HepG2 (cell line): Measurements from ENCODE around the gene PTK7. TPM values are rescaled to one million over a fixed set of nuclear protein-coding genes. Genes with fewer than 3 reads are reported as not detected.

Experiments used
- FOXA3 ChIP-seq: IDR thresholded peaks from 2 replicates; pipeline ENCODE4 v1.6.1; 2016; ENCODE audit warnings: missing genetic modification reagents, missing compliant biosample characterization
- MEIS1 ChIP-seq: sonication (generic); formaldehyde crosslinking; IDR thresholded peaks from 2 replicates; pipeline ENCODE4 v1.9.0; 2021; ENCODE audit warnings: mild to moderate bottlenecking, missing genetic modification reagents, moderate library complexity, borderline replicate concordance
- MYNN ChIP-seq: sonication (generic); formaldehyde crosslinking; IDR thresholded peaks from 2 replicates; pipeline ENCODE4 v1.4.0; 2020; ENCODE audit warnings: mild to moderate bottlenecking, low read depth, missing genetic modification reagents
- NCOA5 ChIP-seq: sonication (generic); formaldehyde crosslinking; IDR thresholded peaks from 2 replicates; pipeline ENCODE4 v1.4.0; 2020; ENCODE audit warnings: missing genetic modification reagents
- POLR2G ChIP-seq: fragments of 200-400 bp; formaldehyde crosslinking; IDR thresholded peaks from 2 replicates; pipeline ENCODE4 v1.6.1; 2018; ENCODE audit warnings: mild to moderate bottlenecking, low read depth, low read length, moderate library complexity
- PTBP1 ChIP-seq: fragments of 200-400 bp; formaldehyde crosslinking; IDR thresholded peaks from 2 replicates; pipeline ENCODE4 v1.6.1; 2018; ENCODE audit warnings: low read length, low read depth; ENCODE audit not compliant: poor library complexity, severe bottlenecking
- RARA ChIP-seq: IDR thresholded peaks from 2 replicates; pipeline ENCODE4 v1.6.1; 2016; ENCODE audit warnings: missing genetic modification reagents, missing compliant biosample characterization
- RFXANK ChIP-seq: IDR thresholded peaks from 2 replicates; pipeline ENCODE4 v1.6.1; 2016
- RFXAP ChIP-seq: sonication (generic); formaldehyde crosslinking; IDR thresholded peaks from 2 replicates; pipeline ENCODE4 v1.4.0; 2020; ENCODE audit warnings: missing genetic modification reagents, borderline replicate concordance
- STAT5B ChIP-seq: sonication (generic); formaldehyde crosslinking; IDR thresholded peaks from 2 replicates; pipeline ENCODE4 v1.4.0; 2020; ENCODE audit warnings: missing genetic modification reagents
- TCF7 ChIP-seq: sonication (generic); IDR thresholded peaks from 2 replicates; pipeline ENCODE4 v1.6.1; 2016; ENCODE audit warnings: antibody characterized with exemption, low read depth
- ZFP41 ChIP-seq: sonication (generic); formaldehyde crosslinking; IDR thresholded peaks from 2 replicates; pipeline ENCODE4 v1.4.0; 2020; ENCODE audit warnings: mild to moderate bottlenecking, missing genetic modification reagents, borderline replicate concordance
- ZNF121 ChIP-seq: sonication (generic); formaldehyde crosslinking; IDR thresholded peaks from 2 replicates; pipeline ENCODE4 v1.5.0; 2020; ENCODE audit warnings: mild to moderate bottlenecking, missing genetic modification reagents
- ZNF598 ChIP-seq: sonication (generic); formaldehyde crosslinking; IDR thresholded peaks from 2 replicates; pipeline ENCODE4 v1.5.1; 2020; ENCODE audit warnings: mild to moderate bottlenecking, missing genetic modification reagents, borderline replicate concordance
- polyA plus RNA-seq, 8 experiments: library from polyadenylated mRNA; depleted of rRNA in 3 of 8; stranded (reverse) in 7 of 8; unstranded in 1 of 8; fragments of >200 nt; fragmentation: Illumina TruSeq in 4 of 8; extraction: Trizol in 4 of 8; gene quantifications; 2 replicates each; pipeline versions ENCODE4 v1.2.1 to v1.2.3, GENCODE V29; 2011 to 2016; ENCODE audit warnings: low read depth in 4 of 8, missing spikeins in 1 of 8, mixed read lengths in 1 of 8; ENCODE audit not compliant: insufficient read depth in 1 of 8
- total RNA-seq, 5 experiments: library from RNA; depleted of rRNA; stranded (reverse); fragments of >200 nt; fragmentation: Illumina TruSeq; extraction: Trizol; gene quantifications; 2 replicates each; pipeline ENCODE4 v1.2.3, GENCODE V29; 2016; ENCODE audit warnings: low read depth in 1 of 5
- TF ChIP-seq, protein P1 (sequence below): sonication (generic); formaldehyde crosslinking; IDR thresholded peaks from 2 replicates; pipeline ENCODE4 v1.4.0; 2020; ENCODE audit warnings: mild to moderate bottlenecking, missing genetic modification reagents
- TF ChIP-seq, protein P2 (sequence below): sonication (generic); formaldehyde crosslinking; IDR thresholded peaks from 2 replicates; pipeline ENCODE4 v1.4.0; 2020; ENCODE audit warnings: missing genetic modification reagents, mild to moderate bottlenecking, borderline replicate concordance
- TF ChIP-seq, protein P3 (sequence below): sonication (generic); formaldehyde crosslinking; IDR thresholded peaks from 2 replicates; pipeline ENCODE4 v1.4.0; 2020; ENCODE audit warnings: mild to moderate bottlenecking, missing genetic modification reagents
- TF ChIP-seq, protein P4 (sequence below), 2 experiments: sonication (generic) in 1 of 2; formaldehyde crosslinking in 1 of 2; IDR thresholded peaks; 2 replicates each; pipeline versions ENCODE4 v1.5.1 to v1.6.1; 2011 to 2020; ENCODE audit warnings: borderline replicate concordance in 1 of 2, low read depth in 1 of 2, low read length in 1 of 2, mild to moderate bottlenecking in 1 of 2, missing genetic modification reagents in 1 of 2, moderate library complexity in 1 of 2

Gene PTK7
- total and polyA plus RNA-seq, 2 of the 13 experiments (the other 11 are each of a cell fraction or from before 2014, with no cell fraction given) = 98.5 to 99.8 TPM

DNA sequence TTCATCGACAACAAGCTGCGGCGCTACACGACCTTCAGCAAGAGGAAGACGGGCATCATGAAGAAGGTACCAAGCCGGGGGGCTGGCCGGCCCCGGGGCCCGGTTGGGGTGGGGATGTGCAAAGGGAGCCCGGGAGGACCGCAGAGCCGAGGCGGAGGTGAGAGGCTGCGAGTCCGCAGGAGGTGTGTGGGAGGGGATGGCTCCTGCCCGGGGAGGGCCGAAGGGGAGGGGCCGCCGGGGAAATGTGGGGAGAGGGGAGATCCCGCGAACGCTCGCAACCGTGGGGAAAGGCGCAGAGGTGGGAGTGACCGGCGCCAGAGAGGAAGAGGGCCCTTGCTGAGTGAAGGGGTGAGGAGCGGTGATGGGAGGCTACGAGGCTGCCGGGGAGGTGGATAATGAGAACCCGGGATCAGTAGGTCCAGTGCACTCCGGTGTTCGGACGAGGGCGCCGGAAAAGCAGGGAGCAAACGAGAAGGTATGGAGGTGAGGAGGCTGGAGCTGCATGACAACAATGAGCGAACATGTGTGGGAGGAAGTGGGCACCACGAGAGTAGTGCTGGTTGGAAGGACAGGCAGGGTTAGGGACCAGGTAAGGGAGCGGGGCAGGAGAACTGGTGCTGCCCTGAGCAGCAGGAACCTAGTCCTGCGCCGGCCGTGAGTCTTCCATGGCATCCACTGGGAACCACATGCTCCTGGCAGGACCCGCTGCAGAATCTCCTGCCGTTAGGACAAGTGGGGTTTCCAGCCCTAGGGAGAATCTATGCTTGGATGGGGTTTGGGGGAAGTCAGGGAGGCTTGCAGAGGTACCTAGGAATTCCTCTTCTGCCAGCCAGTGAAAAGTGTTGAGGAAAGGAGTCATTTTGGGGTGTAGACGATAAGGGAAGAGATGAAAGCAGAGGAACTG is 96.2 kb downstream of the PTK7 start (continued):
- no peak for TF ChIP-seq FOXA3 (CRISPR knock-in tag)
- no peak for TF ChIP-seq STAT5B
- TF ChIP-seq TCF7 = no peak
- TF ChIP-seq POLR2G = no peak
- TF ChIP-seq MEIS1 = no peak
- TF ChIP-seq PTBP1 = no peak
- TF ChIP-seq RFXANK (CRISPR knock-in tag) = no peak
- TF ChIP-seq NCOA5 (CRISPR knock-in tag) = no peak
- TF ChIP-seq, protein P1, sequence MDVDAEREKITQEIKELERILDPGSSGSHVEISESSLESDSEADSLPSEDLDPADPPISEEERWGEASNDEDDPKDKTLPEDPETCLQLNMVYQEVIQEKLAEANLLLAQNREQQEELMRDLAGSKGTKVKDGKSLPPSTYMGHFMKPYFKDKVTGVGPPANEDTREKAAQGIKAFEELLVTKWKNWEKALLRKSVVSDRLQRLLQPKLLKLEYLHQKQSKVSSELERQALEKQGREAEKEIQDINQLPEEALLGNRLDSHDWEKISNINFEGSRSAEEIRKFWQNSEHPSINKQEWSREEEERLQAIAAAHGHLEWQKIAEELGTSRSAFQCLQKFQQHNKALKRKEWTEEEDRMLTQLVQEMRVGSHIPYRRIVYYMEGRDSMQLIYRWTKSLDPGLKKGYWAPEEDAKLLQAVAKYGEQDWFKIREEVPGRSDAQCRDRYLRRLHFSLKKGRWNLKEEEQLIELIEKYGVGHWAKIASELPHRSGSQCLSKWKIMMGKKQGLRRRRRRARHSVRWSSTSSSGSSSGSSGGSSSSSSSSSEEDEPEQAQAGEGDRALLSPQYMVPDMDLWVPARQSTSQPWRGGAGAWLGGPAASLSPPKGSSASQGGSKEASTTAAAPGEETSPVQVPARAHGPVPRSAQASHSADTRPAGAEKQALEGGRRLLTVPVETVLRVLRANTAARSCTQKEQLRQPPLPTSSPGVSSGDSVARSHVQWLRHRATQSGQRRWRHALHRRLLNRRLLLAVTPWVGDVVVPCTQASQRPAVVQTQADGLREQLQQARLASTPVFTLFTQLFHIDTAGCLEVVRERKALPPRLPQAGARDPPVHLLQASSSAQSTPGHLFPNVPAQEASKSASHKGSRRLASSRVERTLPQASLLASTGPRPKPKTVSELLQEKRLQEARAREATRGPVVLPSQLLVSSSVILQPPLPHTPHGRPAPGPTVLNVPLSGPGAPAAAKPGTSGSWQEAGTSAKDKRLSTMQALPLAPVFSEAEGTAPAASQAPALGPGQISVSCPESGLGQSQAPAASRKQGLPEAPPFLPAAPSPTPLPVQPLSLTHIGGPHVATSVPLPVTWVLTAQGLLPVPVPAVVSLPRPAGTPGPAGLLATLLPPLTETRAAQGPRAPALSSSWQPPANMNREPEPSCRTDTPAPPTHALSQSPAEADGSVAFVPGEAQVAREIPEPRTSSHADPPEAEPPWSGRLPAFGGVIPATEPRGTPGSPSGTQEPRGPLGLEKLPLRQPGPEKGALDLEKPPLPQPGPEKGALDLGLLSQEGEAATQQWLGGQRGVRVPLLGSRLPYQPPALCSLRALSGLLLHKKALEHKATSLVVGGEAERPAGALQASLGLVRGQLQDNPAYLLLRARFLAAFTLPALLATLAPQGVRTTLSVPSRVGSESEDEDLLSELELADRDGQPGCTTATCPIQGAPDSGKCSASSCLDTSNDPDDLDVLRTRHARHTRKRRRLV = no peak
- TF ChIP-seq RARA = 0 out of 2 replicates have a peak, but pooled peaks have one; percentile 1
- TF ChIP-seq MYNN = no peak
- TF ChIP-seq, protein P2, sequence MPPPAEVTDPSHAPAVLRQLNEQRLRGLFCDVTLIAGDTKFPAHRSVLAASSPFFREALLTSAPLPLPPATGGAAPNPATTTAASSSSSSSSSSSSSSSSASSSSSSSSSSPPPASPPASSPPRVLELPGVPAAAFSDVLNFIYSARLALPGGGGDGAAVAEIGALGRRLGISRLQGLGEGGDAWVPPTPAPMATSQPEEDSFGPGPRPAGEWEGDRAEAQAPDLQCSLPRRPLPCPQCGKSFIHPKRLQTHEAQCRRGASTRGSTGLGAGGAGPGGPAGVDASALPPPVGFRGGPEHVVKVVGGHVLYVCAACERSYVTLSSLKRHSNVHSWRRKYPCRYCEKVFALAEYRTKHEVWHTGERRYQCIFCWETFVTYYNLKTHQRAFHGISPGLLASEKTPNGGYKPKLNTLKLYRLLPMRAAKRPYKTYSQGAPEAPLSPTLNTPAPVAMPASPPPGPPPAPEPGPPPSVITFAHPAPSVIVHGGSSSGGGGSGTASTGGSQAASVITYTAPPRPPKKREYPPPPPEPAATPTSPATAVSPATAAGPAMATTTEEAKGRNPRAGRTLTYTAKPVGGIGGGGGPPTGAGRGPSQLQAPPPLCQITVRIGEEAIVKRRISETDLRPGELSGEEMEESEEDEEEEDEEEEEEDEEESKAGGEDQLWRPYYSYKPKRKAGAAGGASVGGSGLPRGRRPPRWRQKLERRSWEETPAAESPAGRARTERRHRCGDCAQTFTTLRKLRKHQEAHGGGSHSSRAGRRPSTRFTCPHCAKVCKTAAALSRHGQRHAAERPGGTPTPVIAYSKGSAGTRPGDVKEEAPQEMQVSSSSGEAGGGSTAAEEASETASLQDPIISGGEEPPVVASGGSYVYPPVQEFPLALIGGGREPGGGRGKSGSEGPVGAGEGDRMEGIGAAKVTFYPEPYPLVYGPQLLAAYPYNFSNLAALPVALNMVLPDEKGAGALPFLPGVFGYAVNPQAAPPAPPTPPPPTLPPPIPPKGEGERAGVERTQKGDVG (CRISPR knock-in tag) = no peak
- TF ChIP-seq, protein P3, sequence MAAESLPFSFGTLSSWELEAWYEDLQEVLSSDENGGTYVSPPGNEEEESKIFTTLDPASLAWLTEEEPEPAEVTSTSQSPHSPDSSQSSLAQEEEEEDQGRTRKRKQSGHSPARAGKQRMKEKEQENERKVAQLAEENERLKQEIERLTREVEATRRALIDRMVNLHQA (CRISPR knock-in tag) = no peak
- no peak for TF ChIP-seq RFXAP
- no peak for TF ChIP-seq ZFP41 (CRISPR knock-in tag)
- TF ChIP-seq ZNF598 (CRISPR knock-in tag) = no peak
- TF ChIP-seq, protein P4, sequence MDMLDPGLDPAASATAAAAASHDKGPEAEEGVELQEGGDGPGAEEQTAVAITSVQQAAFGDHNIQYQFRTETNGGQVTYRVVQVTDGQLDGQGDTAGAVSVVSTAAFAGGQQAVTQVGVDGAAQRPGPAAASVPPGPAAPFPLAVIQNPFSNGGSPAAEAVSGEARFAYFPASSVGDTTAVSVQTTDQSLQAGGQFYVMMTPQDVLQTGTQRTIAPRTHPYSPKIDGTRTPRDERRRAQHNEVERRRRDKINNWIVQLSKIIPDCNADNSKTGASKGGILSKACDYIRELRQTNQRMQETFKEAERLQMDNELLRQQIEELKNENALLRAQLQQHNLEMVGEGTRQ (IDR thresholded peaks at IDR 0.05; ENCODE audit: low read depth, low read length) = no peak
- TF ChIP-seq, protein P4 (CRISPR knock-in tag; IDR thresholded peaks at IDR 0.05; ENCODE audit: borderline replicate concordance) = no peak
- 0 out of 2 replicates have a peak, but pooled peaks have one; percentile 5 for TF ChIP-seq ZNF121 (CRISPR knock-in tag)
